Thyroid gland (tissue), 4 donors: ENCODE data around the gene CACNA1H.
"Not testable (repeated sequence)": the region's sequence is repeated elsewhere in the genome, so short reads cannot be mapped to it uniquely, and the experiment has no call there.

Source experiments
- POLR2A ChIP-seq, 2 donors: fragments of 450-650 bp; IDR thresholded peaks; one replicate each; pipeline ENCODE4 v1.6.1; 2017; ENCODE audit warnings: antibody characterized with exemption in 2 of 2, mild to moderate bottlenecking in 2 of 2, moderate library complexity in 1 of 2
- TF ChIP-seq, protein P1 (sequence below), 6 experiments: fragments of 200-600 bp in 3 of 6; fragments of 450-650 bp in 3 of 6; sonication (generic) in 3 of 6; IDR thresholded peaks; one replicate each; pipeline ENCODE4 v1.5.1; 2016 to 2019; ENCODE audit warnings: antibody characterized with exemption in 6 of 6, mild to moderate bottlenecking in 2 of 6, inconsistent platforms in 1 of 6, moderate library complexity in 1 of 6

DNA sequence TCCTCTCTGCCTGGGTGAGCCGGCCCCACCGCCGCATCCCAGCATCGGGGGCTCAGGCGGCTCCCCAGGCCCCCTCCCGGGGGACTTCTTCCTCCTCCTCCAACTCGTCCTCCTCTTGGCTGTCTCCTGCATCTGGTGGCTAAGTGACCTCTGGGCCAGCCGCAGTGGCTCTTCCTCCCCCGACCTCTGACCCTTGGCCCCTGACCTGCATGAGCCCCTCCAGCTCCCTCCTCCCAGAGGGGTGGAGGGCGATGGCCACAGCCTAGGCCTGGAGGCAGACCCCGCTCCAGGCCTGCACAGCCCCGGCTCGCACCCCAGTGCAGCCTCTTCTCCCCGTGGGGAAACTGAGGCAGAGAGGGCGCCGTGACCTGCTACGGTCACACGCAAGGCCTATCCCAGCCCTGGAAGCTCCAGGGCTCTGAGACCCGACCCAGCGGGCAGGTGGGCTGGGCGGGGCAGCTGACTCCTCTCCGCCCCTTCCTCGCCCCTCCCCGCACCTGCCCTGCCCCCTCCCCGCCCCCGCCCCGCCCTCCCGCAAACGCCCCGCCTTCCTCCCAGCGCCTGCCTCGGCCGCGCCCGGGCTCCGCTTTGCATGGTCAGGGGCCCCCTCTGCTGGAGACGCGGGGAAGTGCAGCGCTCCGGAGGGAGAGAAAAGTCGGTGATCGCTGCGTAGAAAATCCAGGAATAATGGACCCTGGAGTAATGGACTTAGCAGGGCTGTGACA is 96.3 kb downstream of the CACNA1H start:
- TF ChIP-seq POLR2A (IDR thresholded peaks at IDR 0.05): not testable (repeated sequence)
- TF ChIP-seq, protein P1, sequence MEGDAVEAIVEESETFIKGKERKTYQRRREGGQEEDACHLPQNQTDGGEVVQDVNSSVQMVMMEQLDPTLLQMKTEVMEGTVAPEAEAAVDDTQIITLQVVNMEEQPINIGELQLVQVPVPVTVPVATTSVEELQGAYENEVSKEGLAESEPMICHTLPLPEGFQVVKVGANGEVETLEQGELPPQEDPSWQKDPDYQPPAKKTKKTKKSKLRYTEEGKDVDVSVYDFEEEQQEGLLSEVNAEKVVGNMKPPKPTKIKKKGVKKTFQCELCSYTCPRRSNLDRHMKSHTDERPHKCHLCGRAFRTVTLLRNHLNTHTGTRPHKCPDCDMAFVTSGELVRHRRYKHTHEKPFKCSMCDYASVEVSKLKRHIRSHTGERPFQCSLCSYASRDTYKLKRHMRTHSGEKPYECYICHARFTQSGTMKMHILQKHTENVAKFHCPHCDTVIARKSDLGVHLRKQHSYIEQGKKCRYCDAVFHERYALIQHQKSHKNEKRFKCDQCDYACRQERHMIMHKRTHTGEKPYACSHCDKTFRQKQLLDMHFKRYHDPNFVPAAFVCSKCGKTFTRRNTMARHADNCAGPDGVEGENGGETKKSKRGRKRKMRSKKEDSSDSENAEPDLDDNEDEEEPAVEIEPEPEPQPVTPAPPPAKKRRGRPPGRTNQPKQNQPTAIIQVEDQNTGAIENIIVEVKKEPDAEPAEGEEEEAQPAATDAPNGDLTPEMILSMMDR (IDR thresholded peaks at IDR 0.05): not testable (repeated sequence)
